Tibial artery (tissue), 4 donors: ENCODE data around the gene PM20D1.

Experiments
- DNase-seq, 2 donors: peaks; one replicate each; pipeline ENCODE4 v3.0.0-alpha.2; 2019
- H3K27ac ChIP-seq, 2 donors: fragments of 200-600 bp; sonication (generic) in 1 of 2; 1 replicate in 1 of 2; 2 replicates in 1 of 2; pipeline ENCODE4 v1.5.1; 2018 to 2019; ENCODE audit warnings: mild to moderate bottlenecking in 1 of 2
- H3K27me3 ChIP-seq, 2 donors: fragments of 200-600 bp; sonication (generic) in 1 of 2; one replicate each; pipeline versions ENCODE4 v1.5.1 to v1.6.0; 2016 to 2019
- H3K36me3 ChIP-seq, 3 donors: fragments of 200-600 bp; sonication (generic) in 2 of 3; one replicate each; pipeline ENCODE4 v1.5.1; 2016 to 2019; ENCODE audit warnings: mild to moderate bottlenecking in 2 of 3
- H3K4me1 ChIP-seq, 4 donors: fragments of 200-600 bp; sonication (generic) in 2 of 4; 1 replicate in 3 of 4; 2 replicates in 1 of 4; pipeline ENCODE4 v1.5.1; 2016 to 2019
- H3K4me3 ChIP-seq, 2 donors: fragments of 200-600 bp; sonication (generic) in 1 of 2; 1 replicate in 1 of 2; 2 replicates in 1 of 2; pipeline ENCODE4 v1.5.1; 2018 to 2019; ENCODE audit warnings: mild to moderate bottlenecking in 2 of 2
- H3K9me3 ChIP-seq, 3 donors: fragments of 200-600 bp; sonication (generic) in 1 of 3; one replicate each; pipeline ENCODE4 v1.5.1; 2016 to 2019
- CTCF ChIP-seq, 2 experiments: fragments of 200-600 bp in 1 of 2; fragments of 450-650 bp in 1 of 2; IDR thresholded peaks; one replicate each; pipeline ENCODE4 v1.5.1; 2017 to 2019; ENCODE audit warnings: antibody characterized with exemption in 2 of 2, mild to moderate bottlenecking in 1 of 2, moderate library complexity in 1 of 2
- intact Hi-C: fragments of 100-400 bp; cut with DNase I; formaldehyde crosslinking; loops from one replicate; pipeline ENCODE4 v1.15.0; 2023; ENCODE audit warnings: low total_unique reads

Gene PM20D1

GRCh38 chr1:205792481-205792881 is 57.5 kb downstream of the PM20D1 start:
- intact Hi-C loops: no loop called here
- no peak overlapping the region for H3K4me3 ChIP-seq
- no peaks in the 10 kb centered on the region for H3K9me3 ChIP-seq
- no peak for TF ChIP-seq CTCF (IDR thresholded peaks at IDR 0.05)
- no peaks in the 10 kb centered on the region for H3K27me3 ChIP-seq
- DNase-seq: no peak
- no peak overlapping the region for H3K27ac ChIP-seq
- no peaks in the 10 kb centered on the region for H3K4me1 ChIP-seq
- peaks cover 56 to 76% (median 63%) of the 10 kb centered on the region in 3 donors for H3K36me3 ChIP-seq

- Histone ChIP-seq H3K27me3 (no peaks in the 10 kb centered on the region), H3K27ac (no peak overlapping the region), H3K4me1 (no peaks in the 10 kb centered on the region), H3K9me3 (no peaks in the 10 kb centered on the region), H3K36me3 (peaks cover 51 to 68% (median 55%) of the 10 kb centered on the region in 3 donors), H3K4me3 (no peak overlapping the region)
- TF ChIP-seq CTCF (IDR thresholded peaks at IDR 0.05): peak; percentile 69 to 81
- peak in 1 of 2 donors; percentile 59 for DNase-seq
- intact Hi-C loops: loop anchor here (2.0 kb wide), 1 partner anchor 187 kb away; no protein-coding TSS in a partner anchor
Observed at GRCh38 chr1:205791568-205792180, 58.3 kb downstream of the PM20D1 start.

- H3K27ac ChIP-seq: no peak overlapping the region
Observed at GRCh38 chr1:205787287-205787916, 62.5 kb downstream of the PM20D1 start.

GRCh38 chr1:205786601-205787000 is 63.3 kb downstream of the PM20D1 start:
- Histone ChIP-seq H3K27me3 (no peaks in the 10 kb centered on the region), H3K4me1 (peaks cover 0 to 24% (median 12%) of the 10 kb centered on the region in 4 donors), H3K9me3 (no peaks in the 10 kb centered on the region), H3K36me3 (peaks cover 12 to 18% (median 17%) of the 10 kb centered on the region in 3 donors), H3K4me3 (no peak overlapping the region), H3K27ac (no peak overlapping the region)
- no peak for DNase-seq
- no peak for TF ChIP-seq CTCF (IDR thresholded peaks at IDR 0.05)
- intact Hi-C loops: no loop called here

More at GRCh38 chr1:205787287-205787916, 62.5 kb downstream of the PM20D1 start:
- peaks cover 0 to 24% (median 12%) of the 10 kb centered on the region in 4 donors for H3K4me1 ChIP-seq
- intact Hi-C loops: no loop called here
- no peaks in the 10 kb centered on the region for H3K27me3 ChIP-seq
- no peak for TF ChIP-seq CTCF (IDR thresholded peaks at IDR 0.05)
- no peaks in the 10 kb centered on the region for H3K9me3 ChIP-seq
- H3K4me3 ChIP-seq: no peak overlapping the region
- H3K36me3 ChIP-seq: peaks cover 13 to 26% (median 21%) of the 10 kb centered on the region in 3 donors
- DNase-seq: no peak

- intact Hi-C loops: no loop called here
- Histone ChIP-seq H3K4me1 (peaks cover 0 to 24% (median 12%) of the 10 kb centered on the region in 4 donors), H3K9me3 (no peaks in the 10 kb centered on the region), H3K36me3 (peaks cover 6% of the 10 kb centered on the region in 3 donors), H3K27ac (no peak overlapping the region), H3K4me3 (no peak overlapping the region), H3K27me3 (no peaks in the 10 kb centered on the region)
- no peak for TF ChIP-seq CTCF (IDR thresholded peaks at IDR 0.05)
- no peak for DNase-seq
Observed at GRCh38 chr1:205785446-205785845, 64.5 kb downstream of the PM20D1 start.
